OCI-LY7 (cell line): Measurements from ENCODE around the gene LUC7L2. TPM values are rescaled to one million over a fixed set of nuclear protein-coding genes. Genes with fewer than 3 reads are reported as not detected.

ENCODE experiments used
- BruUV-seq: library from RNA; stranded (reverse); fragments of 400-500 nt; replicated peaks from 2 replicates; lab custom pipeline; 2021; lab: Mats Ljungman, UMichigan
- CTCF ChIA-PET: fragments of 300-600 bp; sonication (Branson Sonifier 250); formaldehyde crosslinking; loops from one replicate; lab custom pipeline; 2022; ENCODE audit warnings: antibody characterized with exemption; ENCODE audit not compliant: unreplicated experiment; lab: Charles Lee
- POLR2A ChIA-PET: fragments of 300-600 bp; sonication (Branson Sonifier 250); formaldehyde crosslinking; loops from one replicate; lab custom pipeline; 2022; ENCODE audit warnings: antibody characterized with exemption; lab: Charles Lee
- DNase-seq: peaks from one replicate; pipeline ENCODE4 v3.0.0-alpha.2; 2015; ENCODE audit warnings: low spot score
- H2AFZ ChIP-seq: fragments of 200-600 bp; sonication (generic), shearing (Covaris generic); 2 replicates; pipeline ENCODE4 v1.6.1; 2014; ENCODE audit warnings: mild to moderate bottlenecking, antibody characterized with exemption, low read length, moderate library complexity
- H3K27ac ChIP-seq: fragments of 200-600 bp; sonication (generic); 2 replicates; pipeline ENCODE4 v1.5.1; 2014; ENCODE audit warnings: mixed run types, low read depth, mild to moderate bottlenecking, moderate library complexity, low read length, inconsistent platforms; ENCODE audit not compliant: poor library complexity, severe bottlenecking
- H3K36me3 ChIP-seq: fragments of 200-600 bp; sonication (generic); 2 replicates; pipeline ENCODE4 v1.6.1; 2014; ENCODE audit warnings: mild to moderate bottlenecking, antibody characterized with exemption, low read length, moderate library complexity, mixed read lengths; ENCODE audit not compliant: insufficient read depth
- H3K4me1 ChIP-seq: fragments of 200-600 bp; sonication (generic); 2 replicates; pipeline ENCODE4 v1.5.1; 2014; ENCODE audit warnings: mild to moderate bottlenecking, low read length; ENCODE audit not compliant: insufficient read depth, poor library complexity, severe bottlenecking
- H3K4me2 ChIP-seq: fragments of 200-600 bp; sonication (generic); 2 replicates; pipeline ENCODE4 v1.6.1; 2014; ENCODE audit warnings: mild to moderate bottlenecking, low read length
- H3K4me3 ChIP-seq: fragments of 200-600 bp; sonication (generic); 2 replicates; pipeline ENCODE4 v1.5.1; 2014; ENCODE audit warnings: mild to moderate bottlenecking, low read depth, low read length; ENCODE audit not compliant: poor library complexity, severe bottlenecking
- H3K79me2 ChIP-seq: fragments of 200-600 bp; sonication (generic); 2 replicates; pipeline ENCODE4 v1.6.1; 2016; ENCODE audit warnings: low read depth, mild to moderate bottlenecking, low read length, moderate library complexity, mixed read lengths; ENCODE audit not compliant: insufficient read depth
- H3K9me2 ChIP-seq: fragments of 200-600 bp; sonication (generic); 2 replicates; pipeline ENCODE4 v1.6.1; 2016; ENCODE audit warnings: mild to moderate bottlenecking, low read length, mixed read lengths; ENCODE audit not compliant: insufficient read depth
- H3K9me3 ChIP-seq: fragments of 200-600 bp; sonication (generic); 2 replicates; pipeline ENCODE4 v1.6.1; 2014; ENCODE audit warnings: mild to moderate bottlenecking, mixed run types, low read length, mixed read lengths
- H4K20me1 ChIP-seq: fragments of 200-600 bp; sonication (generic); 2 replicates; pipeline ENCODE4 v1.6.1; 2014; ENCODE audit warnings: mild to moderate bottlenecking, antibody characterized with exemption, low read length, moderate library complexity, mixed read lengths; ENCODE audit not compliant: insufficient read depth
- EZH2phosphoT487 ChIP-seq: fragments of 200-600 bp; sonication (generic); IDR thresholded peaks from 2 replicates; pipeline ENCODE4 v1.6.1; 2018; ENCODE audit warnings: low read depth, borderline replicate concordance, mild to moderate bottlenecking, mixed run types, antibody characterized with exemption, low read length, moderate library complexity, mixed read lengths
- intact Hi-C: fragments of 100-400 bp; cut with micrococcal nuclease; formaldehyde crosslinking; loops from one replicate; pipeline ENCODE4 v1.10.0; 2022; ENCODE audit not compliant: unreplicated experiment
- total RNA-seq, 2 experiments: library from RNA; depleted of rRNA in 1 of 2; stranded (reverse); fragments of >200 nt in 1 of 2; shearing (Covaris generic) in 1 of 2; gene quantifications; 2 replicates each; pipeline ENCODE4 v1.2.3, GENCODE V29; 2014 to 2022
- TF ChIP-seq, protein P1 (sequence below): fragments of 200-600 bp; sonication (generic); conservative IDR thresholded peaks from 2 replicates; pipeline ENCODE4 v1.5.1; 2014; ENCODE audit warnings: mild to moderate bottlenecking, antibody characterized with exemption, low read length, moderate library complexity, mixed read lengths

LUC7L2 gene
- total RNA-seq, 2 experiments from 2014 or later = 79.6 to 143 TPM

DNA sequence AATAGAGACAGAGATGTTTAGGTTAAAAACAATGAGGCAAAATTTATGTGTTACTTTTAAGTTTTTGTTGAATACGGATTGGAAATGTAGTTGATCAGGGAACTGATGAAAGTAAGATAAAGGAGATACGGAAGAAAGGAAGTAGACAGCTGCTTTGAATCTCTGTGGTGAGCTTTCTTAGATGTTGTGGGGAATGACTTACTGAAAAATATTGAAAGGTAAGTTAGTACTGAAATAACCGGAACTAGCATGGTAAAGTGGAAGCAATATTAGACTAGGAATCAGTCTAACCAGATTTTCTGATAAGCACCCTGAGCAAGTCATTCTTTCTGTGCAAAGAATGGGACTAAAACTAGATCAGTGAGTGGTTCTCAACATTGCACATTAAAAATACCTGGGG is 34.8 kb downstream of the LUC7L2 start:
- peaks cover 89% of the 10 kb centered on the region for H3K79me2 ChIP-seq
- intact Hi-C loops = no loop called here
- ChIA-PET CTCF (no interaction called here), POLR2A (interaction anchor here (0.9 to 1.9 kb wide), 2 partner anchors 12 to 21 kb away, joined by 5 to 11 read pairs; no protein-coding TSS in a partner anchor)
- no peak overlapping the region for H3K4me3 ChIP-seq
- H3K4me1 ChIP-seq = no peaks in the 10 kb centered on the region
- TF ChIP-seq, protein P1, sequence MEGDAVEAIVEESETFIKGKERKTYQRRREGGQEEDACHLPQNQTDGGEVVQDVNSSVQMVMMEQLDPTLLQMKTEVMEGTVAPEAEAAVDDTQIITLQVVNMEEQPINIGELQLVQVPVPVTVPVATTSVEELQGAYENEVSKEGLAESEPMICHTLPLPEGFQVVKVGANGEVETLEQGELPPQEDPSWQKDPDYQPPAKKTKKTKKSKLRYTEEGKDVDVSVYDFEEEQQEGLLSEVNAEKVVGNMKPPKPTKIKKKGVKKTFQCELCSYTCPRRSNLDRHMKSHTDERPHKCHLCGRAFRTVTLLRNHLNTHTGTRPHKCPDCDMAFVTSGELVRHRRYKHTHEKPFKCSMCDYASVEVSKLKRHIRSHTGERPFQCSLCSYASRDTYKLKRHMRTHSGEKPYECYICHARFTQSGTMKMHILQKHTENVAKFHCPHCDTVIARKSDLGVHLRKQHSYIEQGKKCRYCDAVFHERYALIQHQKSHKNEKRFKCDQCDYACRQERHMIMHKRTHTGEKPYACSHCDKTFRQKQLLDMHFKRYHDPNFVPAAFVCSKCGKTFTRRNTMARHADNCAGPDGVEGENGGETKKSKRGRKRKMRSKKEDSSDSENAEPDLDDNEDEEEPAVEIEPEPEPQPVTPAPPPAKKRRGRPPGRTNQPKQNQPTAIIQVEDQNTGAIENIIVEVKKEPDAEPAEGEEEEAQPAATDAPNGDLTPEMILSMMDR = no peak
- no peak for TF ChIP-seq EZH2phosphoT487
- peaks cover 4% of the 10 kb centered on the region; the same call in 1 of the 2 replicates for H4K20me1 ChIP-seq
- H3K9me2 ChIP-seq = no peaks in the 10 kb centered on the region
- peaks cover 95% of the 10 kb centered on the region for H3K36me3 ChIP-seq
- no peak overlapping the region for H3K4me2 ChIP-seq
- no peaks in the 10 kb centered on the region for H3K9me3 ChIP-seq
- BruUV-seq = no TSS peak
- DNase-seq = no peak
- H3K27ac ChIP-seq = no peak overlapping the region
- H2AFZ ChIP-seq = no peak overlapping the region

DNA sequence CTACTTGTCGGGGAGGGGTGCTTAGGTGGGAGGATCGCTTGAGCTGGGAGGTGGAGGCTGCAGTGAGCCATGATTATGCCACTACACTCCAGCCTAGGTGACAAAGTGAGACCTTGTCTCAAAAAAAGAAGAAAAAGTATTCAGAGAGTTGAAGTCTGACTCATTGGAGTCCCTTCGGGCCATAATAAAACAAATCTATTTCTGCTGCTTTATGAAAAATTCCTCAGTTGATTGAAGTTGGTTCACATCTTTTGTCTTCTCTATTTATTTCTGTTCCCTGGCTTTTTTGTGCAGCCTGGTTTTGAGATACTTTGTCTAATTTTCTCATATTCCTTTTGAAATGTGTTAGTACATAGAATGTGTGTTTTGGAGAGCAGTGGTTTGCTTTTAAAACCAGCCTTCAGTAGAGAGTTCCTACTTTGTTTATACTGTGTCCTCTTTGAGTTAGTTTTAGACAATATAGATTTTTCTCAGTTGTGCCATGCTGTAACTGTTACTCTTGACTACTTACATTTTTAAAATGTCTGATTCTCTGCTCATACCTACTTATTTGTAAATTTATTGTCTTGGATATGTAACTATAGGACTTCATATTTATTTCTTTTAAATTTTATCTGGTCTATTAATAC is 36.7 kb downstream of the LUC7L2 start:
- Histone ChIP-seq H3K4me2 (no peak overlapping the region), H3K27ac (no peak overlapping the region), H3K4me3 (no peak overlapping the region), H3K9me2 (no peaks in the 10 kb centered on the region), H3K9me3 (no peaks in the 10 kb centered on the region), H4K20me1 (peaks cover 4% of the 10 kb centered on the region; the same call in 1 of the 2 replicates), H3K4me1 (no peaks in the 10 kb centered on the region), H3K36me3 (peaks cover 98% of the 10 kb centered on the region), H3K79me2 (peaks cover 81% of the 10 kb centered on the region), H2AFZ (no peak overlapping the region)
- TF ChIP-seq EZH2phosphoT487 = no peak
- TF ChIP-seq, protein P1 = no peak
- intact Hi-C loops = no loop called here
- POLR2A ChIA-PET = interaction anchor here (0.6 to 1.1 kb wide), 5 partner anchors 14 to 256 kb away, joined by 3 to 5 read pairs (median 3); partner anchors contain the start of gene FMC1
- CTCF ChIA-PET = no interaction called here
- no TSS peak for BruUV-seq
- no peak for DNase-seq

GRCh38 chr7:139397192-139397591 is 37.5 kb downstream of the LUC7L2 start:
- H3K79me2 ChIP-seq = peaks cover 74% of the 10 kb centered on the region
- TF ChIP-seq, protein P1 = no peak
- no peak for TF ChIP-seq EZH2phosphoT487
- H3K9me3 ChIP-seq = no peaks in the 10 kb centered on the region
- CTCF ChIA-PET = no interaction called here
- BruUV-seq = no TSS peak
- H2AFZ ChIP-seq = no peak overlapping the region
- no peak overlapping the region for H3K4me2 ChIP-seq
- H3K4me1 ChIP-seq = no peaks in the 10 kb centered on the region
- peaks cover 4% of the 10 kb centered on the region; the same call in 1 of the 2 replicates for H4K20me1 ChIP-seq
- H3K27ac ChIP-seq = no peak overlapping the region
- no peak overlapping the region for H3K4me3 ChIP-seq
- intact Hi-C loops = no loop called here
- DNase-seq = no peak
- POLR2A ChIA-PET = interaction anchor here (1.1 kb wide), 1 partner anchor 17 kb away, joined by 3 read pairs; no protein-coding TSS in a partner anchor
- H3K9me2 ChIP-seq = no peaks in the 10 kb centered on the region
- H3K36me3 ChIP-seq = peaks cover 98% of the 10 kb centered on the region
